ENCODE data around the gene GPR152. TPM values are rescaled to one million over a fixed set of nuclear protein-coding genes. Genes with fewer than 3 reads are reported as not detected.
A peak's percentile ranks its signal among the peaks of the same experiment; 100 is the strongest.

GPR152 gene
- polyA plus RNA-seq, 3 donors = not detected

GRCh38 chr11:67410369-67410831 is 42.1 kb downstream of the GPR152 start:
- no peaks in the 10 kb centered on the region for H3K9me3 ChIP-seq (replicated peaks in 1 of 2; ENCODE audit: control insufficient read depth in 1 of 2, insufficient read depth in 1 of 2, low read length in 2 of 2)
- no peak overlapping the region for H3K4me3 Mint-ChIP-seq
- H3K27me3 ChIP-seq (ENCODE audit: control insufficient read depth in 2 of 2, insufficient read depth in 2 of 2, low read length in 2 of 2) = peaks cover 6 to 22% of the 10 kb centered on the region in 2 donors
- peaks cover 17 to 32% of the 10 kb centered on the region in 2 donors for H3K36me3 Mint-ChIP-seq
- TF ChIP-seq CTCF (IDR thresholded peaks at IDR 0.05) = no peak
- no peak overlapping the region for H3K27ac Mint-ChIP-seq
- peaks cover 49% of the 10 kb centered on the region for H3K4me1 Mint-ChIP-seq
- whole genome bisulfite sequencing (ENCODE audit: insufficient coverage) = 86% methylated on average over 13 of the region's 15 CpGs
- H4K20me1 ChIP-seq (ENCODE audit: insufficient read depth, low read length) = peaks cover 44% of the 10 kb centered on the region
- peaks cover 0 to 3% (median 2%) of the 10 kb centered on the region in 7 donors for H3K9me3 Mint-ChIP-seq
- intact Hi-C loops (cut with micrococcal nuclease) = no loop called here
- H3K27me3 Mint-ChIP-seq (ENCODE audit: low read depth in 3 of 3) = peaks cover 25 to 45% (median 39%) of the 10 kb centered on the region in 3 donors
- no peak overlapping the region for H3K27ac ChIP-seq (ENCODE audit: low read depth in 1 of 2, low read length in 2 of 2)
- H3K4me3 ChIP-seq (replicated peaks in 1 of 3; ENCODE audit: low read depth in 2 of 3, low read length in 3 of 3) = no peak overlapping the region
- H3K36me3 ChIP-seq (replicated peaks in 1 of 2; ENCODE audit: control insufficient read depth in 1 of 2, insufficient read depth in 2 of 2, low read length in 2 of 2) = peaks cover 9 to 16% of the 10 kb centered on the region in 2 donors
- H3K9ac ChIP-seq (ENCODE audit: insufficient read depth, low read length, poor library complexity, severe bottlenecking) = no peak overlapping the region
- no peak overlapping the region for H2AFZ ChIP-seq (ENCODE audit: insufficient read depth, low read depth, low read length, poor library complexity, severe bottlenecking)
- no peak overlapping the region for H3K4me2 ChIP-seq (replicated peaks; ENCODE audit: extremely low read depth, low read length, poor library complexity, severe bottlenecking)
- no peak for DNase-seq
- peaks cover 44 to 54% of the 10 kb centered on the region in 2 donors for H3K4me1 ChIP-seq (ENCODE audit: control insufficient read depth in 1 of 2, insufficient read depth in 2 of 2, low read length in 2 of 2)
- H3K79me2 ChIP-seq (ENCODE audit: insufficient read depth, low read length) = peaks cover 8% of the 10 kb centered on the region

DNA sequence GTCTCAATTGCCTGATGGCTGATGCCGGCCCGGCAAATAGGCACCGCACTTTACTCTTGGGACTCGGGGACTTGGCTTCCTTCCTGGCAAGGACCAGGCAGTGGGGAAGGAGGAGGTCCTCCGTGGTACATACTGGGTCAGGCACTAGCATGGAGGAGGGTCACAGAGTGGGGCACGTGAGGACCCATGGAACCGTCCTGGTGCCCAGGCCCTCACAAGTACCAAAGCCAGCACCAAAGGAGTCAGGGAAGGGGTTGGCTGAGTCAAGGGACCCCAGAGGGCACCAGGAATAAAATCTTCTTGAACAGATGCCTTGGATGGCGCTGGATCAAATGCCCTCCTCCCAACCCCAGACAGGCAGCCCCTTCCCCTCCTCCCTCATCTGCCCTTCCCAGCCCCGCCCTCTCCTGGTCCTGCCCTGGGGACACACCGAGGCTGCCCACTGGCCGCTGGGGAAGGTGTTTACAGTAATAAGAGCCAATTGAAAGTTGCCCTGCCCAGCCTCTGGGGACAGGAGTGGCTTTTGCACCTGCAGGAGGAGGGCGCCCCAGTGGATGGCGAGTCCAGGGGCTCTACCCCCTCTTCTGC is 42.7 kb downstream of the GPR152 start:
- H4K20me1 ChIP-seq (ENCODE audit: insufficient read depth, low read length) = peaks cover 49% of the 10 kb centered on the region
- Mint-ChIP-seq H3K27me3 (ENCODE audit: low read depth in 3 of 3) (peaks cover 21 to 39% (median 35%) of the 10 kb centered on the region in 3 donors), H3K4me3 (peak overlapping the region; percentile 56 to 57), H3K9me3 (peaks cover 0 to 3% (median 0%) of the 10 kb centered on the region in 7 donors), H3K36me3 (peaks cover 19 to 36% of the 10 kb centered on the region in 2 donors), H3K4me1 (peaks cover 51% of the 10 kb centered on the region), H3K27ac (peak overlapping the region in 2 of 7 donors; percentile 43 to 63)
- WGBS (ENCODE audit: insufficient coverage) = 19% methylated on average over 12 of the region's 13 CpGs
- peaks cover 45 to 54% of the 10 kb centered on the region in 2 donors for H3K4me1 ChIP-seq (ENCODE audit: control insufficient read depth in 1 of 2, insufficient read depth in 2 of 2, low read length in 2 of 2)
- H3K4me2 ChIP-seq (replicated peaks; ENCODE audit: extremely low read depth, low read length, poor library complexity, severe bottlenecking) = peak overlapping the region; percentile 46
- peaks cover 1 to 17% of the 10 kb centered on the region in 2 donors for H3K27me3 ChIP-seq (ENCODE audit: control insufficient read depth in 2 of 2, insufficient read depth in 2 of 2, low read length in 2 of 2)
- H3K79me2 ChIP-seq (ENCODE audit: insufficient read depth, low read length) = peaks cover 12% of the 10 kb centered on the region
- no peak for TF ChIP-seq CTCF (IDR thresholded peaks at IDR 0.05)
- H3K9ac ChIP-seq (ENCODE audit: insufficient read depth, low read length, poor library complexity, severe bottlenecking) = peak overlapping the region; percentile 25
- peaks cover 9 to 18% of the 10 kb centered on the region in 2 donors for H3K36me3 ChIP-seq (replicated peaks in 1 of 2; ENCODE audit: control insufficient read depth in 1 of 2, insufficient read depth in 2 of 2, low read length in 2 of 2)
- no peaks in the 10 kb centered on the region for H3K9me3 ChIP-seq (replicated peaks in 1 of 2; ENCODE audit: control insufficient read depth in 1 of 2, insufficient read depth in 1 of 2, low read length in 2 of 2)
- peak overlapping the region; percentile 46 for H2AFZ ChIP-seq (ENCODE audit: insufficient read depth, low read depth, low read length, poor library complexity, severe bottlenecking)
- peak overlapping the region in 1 of 3 experiments; percentile 47 for H3K4me3 ChIP-seq (replicated peaks in 1 of 3; ENCODE audit: low read depth in 2 of 3, low read length in 3 of 3)
- DNase-seq = no peak
- intact Hi-C loops (cut with micrococcal nuclease) = no loop called here
- no peak overlapping the region for H3K27ac ChIP-seq (ENCODE audit: low read depth in 1 of 2, low read length in 2 of 2)

Data from CD14-positive monocyte (primary cell).